ENCODE measurements around the gene BOLA1.
"Not testable (repeated sequence)": the region's sequence is repeated elsewhere in the genome, so short reads cannot be mapped to it uniquely, and the experiment has no call there.

GRCh38 chr1:149861497-149862054 is 37.8 kb upstream of the BOLA1 start:
- not testable (repeated sequence) for TF ChIP-seq CTCF, POLR2A (IDR thresholded peaks at IDR 0.05)

All from thyroid gland (tissue), 4 donors.